ENCODE measurements around the gene SARS2. TPM values are rescaled to one million over a fixed set of nuclear protein-coding genes. Genes with fewer than 3 reads are reported as not detected.

The SARS2 gene
- 5.6 and 10.4 TPM in 2 replicates for total RNA-seq
- polyA plus RNA-seq: 7.2 and 10.1 TPM in 2 replicates
- polyA plus RNA-seq (2012): 13.1 and 17.0 TPM in 2 replicates
- polyA minus RNA-seq (ENCODE audit: low replicate concordance): 17.2 and 19.9 TPM in 2 replicates

- Histone ChIP-seq H3K27me3 (ENCODE audit: control insufficient read depth, insufficient read depth, low read length) (no peaks in the 10 kb centered on the region), H3K9me3 (ENCODE audit: control insufficient read depth, insufficient read depth, low read depth, low read length) (no peaks in the 10 kb centered on the region), H3K4me1 (ENCODE audit: control insufficient read depth, extremely low read depth, insufficient read depth, low read length) (peaks cover 5% of the 10 kb centered on the region), H3K4me2 (ENCODE audit: extremely low read depth, insufficient read depth, low read length) (peak within 1 kb of the TSS; percentile 94), H3K79me2 (ENCODE audit: control insufficient read depth, insufficient read depth, low read length) (peaks cover 25% of the 10 kb centered on the region), H3K36me3 (ENCODE audit: control insufficient read depth, insufficient read depth, low read length) (peaks cover 5% of the 10 kb centered on the region), H3K9ac (ENCODE audit: insufficient read depth, low read length) (peak within 1 kb of the TSS; percentile 89), H2AFZ (ENCODE audit: low read length) (peak within 1 kb of the TSS; percentile 93), H4K20me1 (ENCODE audit: control insufficient read depth, extremely low read depth, insufficient read depth, low read length) (no peaks in the 10 kb centered on the region), H3K4me3 (replicated peaks in 1 of 4; ENCODE audit: control extremely low read depth in 1 of 4, insufficient read depth in 1 of 4, low read depth in 3 of 4, low read length in 4 of 4) (peak within 1 kb of the TSS; percentile 78 to 98 (median 98)), H3K27ac (ENCODE audit: insufficient read depth, low read length) (peak within 1 kb of the TSS; percentile 89)
- TF ChIP-seq CTCF (conservative IDR thresholded peaks at IDR 0.05 in 1 of 2, IDR thresholded peaks at IDR 0.05 in 1 of 2; ENCODE audit: low read depth in 1 of 2, low read length in 2 of 2) (peak; percentile 89 to 90), EZH2 (IDR thresholded peaks at IDR 0.05; ENCODE audit: low read length, missing control alignments) (no peak)
- DNase-seq (ENCODE audit: low read depth in 2 of 2): peak; percentile 88 to 95
Observed at GRCh38 chr19:38929929-38930775, at the start of gene SARS2. TSS of gene SARS2 (minus strand) at chr19:38930763. CDS start at chr19:38930736, 27 bp downstream.

- H2AFZ ChIP-seq (ENCODE audit: low read length): no peak overlapping the region
- no peak overlapping the region for H3K4me3 ChIP-seq (replicated peaks in 1 of 4; ENCODE audit: control extremely low read depth in 1 of 4, insufficient read depth in 1 of 4, low read depth in 3 of 4, low read length in 4 of 4)
- no peaks in the 10 kb centered on the region for H3K36me3 ChIP-seq (ENCODE audit: control insufficient read depth, insufficient read depth, low read length)
- no peak overlapping the region for H3K9ac ChIP-seq (ENCODE audit: insufficient read depth, low read length)
- no peak for TF ChIP-seq EZH2 (IDR thresholded peaks at IDR 0.05; ENCODE audit: low read length, missing control alignments)
- TF ChIP-seq CTCF (conservative IDR thresholded peaks at IDR 0.05 in 1 of 2, IDR thresholded peaks at IDR 0.05 in 1 of 2; ENCODE audit: low read depth in 1 of 2, low read length in 2 of 2): no peak
- no peak for DNase-seq (ENCODE audit: low read depth in 2 of 2)
- H3K4me2 ChIP-seq (ENCODE audit: extremely low read depth, insufficient read depth, low read length): no peak overlapping the region
- H3K27ac ChIP-seq (ENCODE audit: insufficient read depth, low read length): no peak overlapping the region
- H3K4me1 ChIP-seq (ENCODE audit: control insufficient read depth, extremely low read depth, insufficient read depth, low read length): peaks cover 6% of the 10 kb centered on the region
- H3K79me2 ChIP-seq (ENCODE audit: control insufficient read depth, insufficient read depth, low read length): no peaks in the 10 kb centered on the region
- H3K9me3 ChIP-seq (ENCODE audit: control insufficient read depth, insufficient read depth, low read depth, low read length): no peaks in the 10 kb centered on the region
- no peaks in the 10 kb centered on the region for H3K27me3 ChIP-seq (ENCODE audit: control insufficient read depth, insufficient read depth, low read length)
- H4K20me1 ChIP-seq (ENCODE audit: control insufficient read depth, extremely low read depth, insufficient read depth, low read length): no peaks in the 10 kb centered on the region
Observed at GRCh38 chr19:38979812-38980211, 49.2 kb upstream of the SARS2 start.

- TF ChIP-seq EZH2 (IDR thresholded peaks at IDR 0.05; ENCODE audit: low read length, missing control alignments) (no peak), CTCF (conservative IDR thresholded peaks at IDR 0.05 in 1 of 2, IDR thresholded peaks at IDR 0.05 in 1 of 2; ENCODE audit: low read depth in 1 of 2, low read length in 2 of 2) (no peak)
- no peak overlapping the region for H3K9ac ChIP-seq (ENCODE audit: insufficient read depth, low read length)
- H2AFZ ChIP-seq (ENCODE audit: low read length): no peak overlapping the region
- H3K79me2 ChIP-seq (ENCODE audit: control insufficient read depth, insufficient read depth, low read length): no peaks in the 10 kb centered on the region
- H3K4me1 ChIP-seq (ENCODE audit: control insufficient read depth, extremely low read depth, insufficient read depth, low read length): peaks cover 6% of the 10 kb centered on the region
- H3K9me3 ChIP-seq (ENCODE audit: control insufficient read depth, insufficient read depth, low read depth, low read length): no peaks in the 10 kb centered on the region
- no peaks in the 10 kb centered on the region for H3K27me3 ChIP-seq (ENCODE audit: control insufficient read depth, insufficient read depth, low read length)
- no peak for DNase-seq (ENCODE audit: low read depth in 2 of 2)
- H3K27ac ChIP-seq (ENCODE audit: insufficient read depth, low read length): no peak overlapping the region
- no peaks in the 10 kb centered on the region for H4K20me1 ChIP-seq (ENCODE audit: control insufficient read depth, extremely low read depth, insufficient read depth, low read length)
- no peak overlapping the region for H3K4me2 ChIP-seq (ENCODE audit: extremely low read depth, insufficient read depth, low read length)
- no peaks in the 10 kb centered on the region for H3K36me3 ChIP-seq (ENCODE audit: control insufficient read depth, insufficient read depth, low read length)
- no peak overlapping the region for H3K4me3 ChIP-seq (replicated peaks in 1 of 4; ENCODE audit: control extremely low read depth in 1 of 4, insufficient read depth in 1 of 4, low read depth in 3 of 4, low read length in 4 of 4)
Observed at GRCh38 chr19:38978326-38978689, 47.7 kb upstream of the SARS2 start.
